Endothelial cell of umbilical vein (primary cell): ENCODE measurements around the gene VBP1. TPM values are rescaled to one million over a fixed set of nuclear protein-coding genes. Genes with fewer than 3 reads are reported as not detected.

Source experiments
- BruUV-seq: library from RNA; stranded (reverse); fragments of 400-500 nt; replicated peaks from 2 replicates; lab custom pipeline; 2021; lab: Mats Ljungman, UMichigan
- CTCF ChIA-PET: fragments of 300-600, 350-600 bp; sonication (Branson Sonifier 250); formaldehyde crosslinking; loops from one replicate; lab custom pipeline; 2021; ENCODE audit warnings: antibody characterized with exemption, inconsistent platforms; lab: Charles Lee
- POLR2A ChIA-PET: fragments of 300-600, 350-600 bp; sonication (Branson Sonifier 250); formaldehyde crosslinking; loops from one replicate; lab custom pipeline; 2021; ENCODE audit warnings: antibody characterized with exemption, inconsistent platforms; lab: Charles Lee
- DNase-seq: peaks from one replicate; pipeline ENCODE4 v3.0.0-alpha.2; 2011; ENCODE audit warnings: low read depth, low spot score
- FAIRE-seq: peaks from 2 replicates; lab custom pipeline; 2011; peaks lifted over from hg19 to GRCh38; lab: Jason Lieb, UNC
- H2AFZ ChIP-seq: 2 replicates; pipeline ENCODE4 v1.6.0; 2012; ENCODE audit warnings: low read depth, low read length, control low read depth, inconsistent platforms
- H3K27ac ChIP-seq: 2 replicates; pipeline ENCODE4 v1.5.1; 2011; ENCODE audit warnings: low read depth, mild to moderate bottlenecking, control low read depth, low read length, moderate library complexity; ENCODE audit not compliant: insufficient read depth
- H3K27me3 ChIP-seq, 2 experiments: 2 replicates each; pipeline versions ENCODE4 v1.6.0 to v1.6.1; 2011; ENCODE audit warnings: low read length in 2 of 2, mixed read lengths in 1 of 2; ENCODE audit not compliant: control insufficient read depth in 2 of 2, insufficient read depth in 2 of 2
- H3K36me3 ChIP-seq, 2 experiments: 2 replicates in 1 of 2; 3 replicates in 1 of 2; pipeline ENCODE4 v1.5.1; 2011; ENCODE audit warnings: low read length in 2 of 2, mild to moderate bottlenecking in 1 of 2, moderate library complexity in 1 of 2; ENCODE audit not compliant: control insufficient read depth in 2 of 2, insufficient read depth in 2 of 2; ENCODE audit errors: extremely low read depth in 1 of 2
- H3K4me1 ChIP-seq: 3 replicates; pipeline ENCODE4 v1.5.1; 2011; ENCODE audit warnings: mild to moderate bottlenecking, low read length; ENCODE audit not compliant: control insufficient read depth, insufficient read depth; ENCODE audit errors: extremely low read depth
- H3K4me2 ChIP-seq: 2 replicates; pipeline ENCODE4 v1.6.1; 2011; ENCODE audit warnings: low read length, control low read depth, mixed read lengths; ENCODE audit not compliant: insufficient read depth
- H3K4me3 ChIP-seq, 3 experiments: fragments of 200-600 bp in 1 of 3; sonication (generic), shearing (Covaris generic) in 1 of 3; replicated peaks in 1 of 3; 2 replicates each; pipeline ENCODE4 v1.5.1; 2011 to 2016; ENCODE audit warnings: control low read depth in 3 of 3, low read length in 3 of 3, mild to moderate bottlenecking in 2 of 3, inconsistent platforms in 1 of 3, low read depth in 1 of 3, moderate library complexity in 1 of 3; ENCODE audit not compliant: insufficient read depth in 1 of 3
- H3K79me2 ChIP-seq: 2 replicates; pipeline ENCODE4 v1.6.0; 2012; ENCODE audit warnings: low read length, inconsistent platforms; ENCODE audit not compliant: control insufficient read depth, insufficient read depth
- H3K9ac ChIP-seq: replicated peaks from 2 replicates; pipeline ENCODE3; 2011; ENCODE audit warnings: low read length, control low read depth; ENCODE audit not compliant: insufficient read depth; ENCODE audit errors: extremely low read depth
- H3K9me1 ChIP-seq: replicated peaks from 3 replicates; pipeline ENCODE4 v1.6.0; 2011; ENCODE audit warnings: mild to moderate bottlenecking, low read length; ENCODE audit not compliant: control insufficient read depth, insufficient read depth; ENCODE audit errors: extremely low read depth
- H3K9me3 ChIP-seq: replicated peaks from 2 replicates; pipeline ENCODE4 v1.5.1; 2012; ENCODE audit warnings: low read length, inconsistent platforms; ENCODE audit not compliant: control insufficient read depth, insufficient read depth
- H4K20me1 ChIP-seq: replicated peaks from 2 replicates; pipeline ENCODE3; 2011; ENCODE audit warnings: mild to moderate bottlenecking, low read length; ENCODE audit not compliant: control insufficient read depth, insufficient read depth; ENCODE audit errors: extremely low read depth
- EZH2 ChIP-seq: IDR thresholded peaks from 2 replicates; pipeline ENCODE4 v1.6.1; 2012; ENCODE audit warnings: borderline replicate concordance, low read depth, mild to moderate bottlenecking, moderate library complexity, low read length, inconsistent platforms; ENCODE audit not compliant: severe bottlenecking
- FOS ChIP-seq: IDR thresholded peaks from 2 replicates; pipeline ENCODE4 v1.6.1; 2011; ENCODE audit warnings: mild to moderate bottlenecking, low read length, moderate library complexity, borderline replicate concordance; ENCODE audit not compliant: insufficient read depth
- GATA2 ChIP-seq: IDR thresholded peaks from 2 replicates; pipeline ENCODE4 v1.7.0; 2011; ENCODE audit warnings: low read depth, mild to moderate bottlenecking, moderate library complexity, mixed read lengths, low read length; ENCODE audit not compliant: insufficient read length, insufficient read depth
- JUN ChIP-seq: IDR thresholded peaks from 2 replicates; pipeline ENCODE4 v1.6.1; 2011; ENCODE audit warnings: borderline replicate concordance, low read depth; ENCODE audit not compliant: insufficient read length, insufficient read depth
- MYC ChIP-seq: IDR thresholded peaks from one replicate; pipeline ENCODE4 v1.6.1; 2011; ENCODE audit warnings: mild to moderate bottlenecking, low read depth, low read length
- POLR2A ChIP-seq: IDR thresholded peaks from 2 replicates; pipeline ENCODE4 v1.6.1; 2012; ENCODE audit warnings: low read depth, mild to moderate bottlenecking, control low read depth, low read length
- POLR2AphosphoS5 ChIP-seq: IDR thresholded peaks from 2 replicates; pipeline ENCODE4 v1.6.1; 2012; ENCODE audit warnings: low read depth, mild to moderate bottlenecking, control low read depth, low read length, moderate library complexity; ENCODE audit not compliant: insufficient read depth
- dilution Hi-C: fragments of 300-500 bp; cut with MboI; formaldehyde crosslinking; loops from one replicate; pipeline ENCODE4 v1.15.0; 2019; ENCODE audit warnings: low sequenced_read_pairs; ENCODE audit not compliant: extremely low pct_ligation_motif_present
- intact Hi-C: fragments of 100-400 bp; cut with micrococcal nuclease; formaldehyde crosslinking; loops from one replicate; pipeline ENCODE4 v1.10.0; 2022
- polyA plus RNA-seq, 4 experiments: library from polyadenylated mRNA; depleted of rRNA in 3 of 4; stranded (reverse) in 3 of 4; unstranded in 1 of 4; fragments of >200 nt; gene quantifications; 2 replicates each; pipeline versions ENCODE4 v1.2.1 to v1.2.3, GENCODE V29; 2011 to 2012; ENCODE audit warnings: missing spikeins in 1 of 4
- total RNA-seq: library from RNA; stranded (reverse); gene quantifications from 2 replicates; pipeline ENCODE4 v1.2.3, GENCODE V29; 2021
- TF ChIP-seq, protein P1 (sequence below), 2 donors: IDR thresholded peaks; 1 replicate in 1 of 2; 2 replicates in 1 of 2; pipeline ENCODE4 v1.5.1; 2011; ENCODE audit warnings: low read length in 2 of 2, mild to moderate bottlenecking in 2 of 2, moderate library complexity in 2 of 2, control low read depth in 1 of 2, inconsistent platforms in 1 of 2, low read depth in 1 of 2; ENCODE audit not compliant: insufficient read depth in 1 of 2; ENCODE audit errors: extremely low read depth in 1 of 2
- TF ChIP-seq, protein P2 (sequence below): IDR thresholded peaks from 2 replicates; pipeline ENCODE4 v1.6.1; 2011; ENCODE audit not compliant: insufficient read depth, insufficient read length

Gene VBP1
- total and polyA plus RNA-seq, 2 donors (not counting 3 experiments of a cell fraction or from before 2014, with no cell fraction given) = 17.3 to 51.5 TPM

GRCh38 chrX:155237719-155238118 is 21.5 kb downstream of the VBP1 start:
- ChIA-PET POLR2A (no interaction called here), CTCF (interaction anchor here (2.6 kb wide), 1 partner anchor 21 kb away, joined by 6 read pairs; the partner anchor contains the start of gene VBP1)
- H3K27ac ChIP-seq = no peak overlapping the region
- no peak for FAIRE-seq
- no peak overlapping the region for H2AFZ ChIP-seq
- H3K36me3 ChIP-seq = peaks cover 5 to 8% of the 10 kb centered on the region in 2 experiments
- dilution Hi-C loops = no loop called here
- no peak overlapping the region for H3K9ac ChIP-seq
- H3K9me3 ChIP-seq = no peaks in the 10 kb centered on the region
- no TSS peak for BruUV-seq
- DNase-seq = no peak
- no peak for TF ChIP-seq EZH2
- no peak for TF ChIP-seq FOS
- TF ChIP-seq, protein P1, sequence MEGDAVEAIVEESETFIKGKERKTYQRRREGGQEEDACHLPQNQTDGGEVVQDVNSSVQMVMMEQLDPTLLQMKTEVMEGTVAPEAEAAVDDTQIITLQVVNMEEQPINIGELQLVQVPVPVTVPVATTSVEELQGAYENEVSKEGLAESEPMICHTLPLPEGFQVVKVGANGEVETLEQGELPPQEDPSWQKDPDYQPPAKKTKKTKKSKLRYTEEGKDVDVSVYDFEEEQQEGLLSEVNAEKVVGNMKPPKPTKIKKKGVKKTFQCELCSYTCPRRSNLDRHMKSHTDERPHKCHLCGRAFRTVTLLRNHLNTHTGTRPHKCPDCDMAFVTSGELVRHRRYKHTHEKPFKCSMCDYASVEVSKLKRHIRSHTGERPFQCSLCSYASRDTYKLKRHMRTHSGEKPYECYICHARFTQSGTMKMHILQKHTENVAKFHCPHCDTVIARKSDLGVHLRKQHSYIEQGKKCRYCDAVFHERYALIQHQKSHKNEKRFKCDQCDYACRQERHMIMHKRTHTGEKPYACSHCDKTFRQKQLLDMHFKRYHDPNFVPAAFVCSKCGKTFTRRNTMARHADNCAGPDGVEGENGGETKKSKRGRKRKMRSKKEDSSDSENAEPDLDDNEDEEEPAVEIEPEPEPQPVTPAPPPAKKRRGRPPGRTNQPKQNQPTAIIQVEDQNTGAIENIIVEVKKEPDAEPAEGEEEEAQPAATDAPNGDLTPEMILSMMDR (IDR thresholded peaks at IDR 0.05; ENCODE audit: extremely low read depth in 1 of 2, insufficient read depth in 1 of 2, low read depth in 1 of 2, low read length in 2 of 2) = no peak
- TF ChIP-seq, protein P2, sequence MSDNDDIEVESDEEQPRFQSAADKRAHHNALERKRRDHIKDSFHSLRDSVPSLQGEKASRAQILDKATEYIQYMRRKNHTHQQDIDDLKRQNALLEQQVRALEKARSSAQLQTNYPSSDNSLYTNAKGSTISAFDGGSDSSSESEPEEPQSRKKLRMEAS = no peak
- no peak for TF ChIP-seq JUN
- no peak for TF ChIP-seq GATA2
- TF ChIP-seq POLR2A = no peak
- no peak for TF ChIP-seq POLR2AphosphoS5
- TF ChIP-seq MYC = no peak
- peaks cover 2% of the 10 kb centered on the region for H3K79me2 ChIP-seq
- no peaks in the 10 kb centered on the region for H3K4me1 ChIP-seq
- no peak overlapping the region for H3K4me3 ChIP-seq
- no peaks in the 10 kb centered on the region for H3K27me3 ChIP-seq
- intact Hi-C loops = no loop called here
- H4K20me1 ChIP-seq = no peaks in the 10 kb centered on the region
- H3K4me2 ChIP-seq = no peak overlapping the region
- H3K9me1 ChIP-seq = no peaks in the 10 kb centered on the region
